ENCODE data around the gene C18orf54. TPM values are rescaled to one million over a fixed set of nuclear protein-coding genes. Genes with fewer than 3 reads are reported as not detected.

The C18orf54 gene
- total and polyA plus RNA-seq, 2 donors (not counting 3 experiments of a cell fraction or from before 2014, with no cell fraction given), result 4.2 to 21.4 TPM

DNA sequence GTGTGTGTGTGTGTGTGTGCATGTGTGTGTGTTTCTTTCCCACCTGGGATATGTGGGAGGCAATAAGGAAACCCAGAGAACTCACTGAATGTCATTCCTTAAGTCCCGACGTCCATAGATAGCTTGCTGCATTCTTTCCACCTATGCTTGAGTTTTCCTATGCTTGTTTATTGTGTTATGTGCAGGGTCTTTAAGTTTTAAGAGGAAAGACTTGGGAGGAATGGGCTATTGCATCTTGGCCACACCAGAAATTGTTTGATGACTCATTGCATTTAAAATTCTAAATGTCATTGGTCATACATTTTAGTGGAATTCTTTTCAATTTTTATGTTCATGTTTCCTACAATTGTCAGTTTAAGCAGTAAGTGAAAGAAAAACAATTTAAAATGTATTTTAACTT lies 33.7 kb upstream of the C18orf54 start:
- H3K9ac ChIP-seq (replicated peaks; ENCODE audit: extremely low read depth, insufficient read depth, low read length), result no peak overlapping the region
- dilution Hi-C loops (cut with MboI; ENCODE audit: extremely low pct_ligation_motif_present, low sequenced_read_pairs) (no loop called here), intact Hi-C loops (cut with micrococcal nuclease) (no loop called here)
- H3K79me2 ChIP-seq (ENCODE audit: control insufficient read depth, insufficient read depth, low read length), result no peaks in the 10 kb centered on the region
- no peak overlapping the region for H3K4me2 ChIP-seq (ENCODE audit: insufficient read depth, low read length)
- no peak overlapping the region for H2AFZ ChIP-seq (ENCODE audit: low read depth, low read length)
- no peaks in the 10 kb centered on the region for H3K36me3 ChIP-seq (ENCODE audit: control insufficient read depth in 2 of 2, extremely low read depth in 1 of 2, insufficient read depth in 2 of 2, low read length in 2 of 2)
- H3K9me1 ChIP-seq (replicated peaks; ENCODE audit: control insufficient read depth, extremely low read depth, insufficient read depth, low read length), result no peaks in the 10 kb centered on the region
- no peak for TF ChIP-seq EZH2 (IDR thresholded peaks at IDR 0.05; ENCODE audit: borderline replicate concordance, low read depth, low read length, severe bottlenecking)
- TF ChIP-seq JUN (IDR thresholded peaks at IDR 0.05; ENCODE audit: borderline replicate concordance, insufficient read depth, insufficient read length, low read depth), result peak; percentile 31
- no peaks in the 10 kb centered on the region for H4K20me1 ChIP-seq (replicated peaks; ENCODE audit: control insufficient read depth, extremely low read depth, insufficient read depth, low read length)
- DNase-seq (ENCODE audit: low read depth, low spot score), result peak; percentile 28
- FAIRE-seq, result no peak
- POLR2A ChIA-PET, result no interaction called here
- no peaks in the 10 kb centered on the region for H3K4me1 ChIP-seq (ENCODE audit: control insufficient read depth, extremely low read depth, insufficient read depth, low read length)
- CTCF ChIA-PET, result no interaction called here
- no TSS peak for BruUV-seq (replicated peaks)
- H3K9me3 ChIP-seq (replicated peaks; ENCODE audit: control insufficient read depth, insufficient read depth, low read length), result no peaks in the 10 kb centered on the region
- no peak overlapping the region for H3K27ac ChIP-seq (ENCODE audit: insufficient read depth, low read depth, low read length)
- H3K4me3 ChIP-seq (replicated peaks in 1 of 3; ENCODE audit: insufficient read depth in 1 of 3, low read depth in 1 of 3, low read length in 3 of 3), result no peak overlapping the region
- H3K27me3 ChIP-seq (ENCODE audit: control insufficient read depth in 2 of 2, insufficient read depth in 2 of 2, low read length in 2 of 2), result no peaks in the 10 kb centered on the region

DNA sequence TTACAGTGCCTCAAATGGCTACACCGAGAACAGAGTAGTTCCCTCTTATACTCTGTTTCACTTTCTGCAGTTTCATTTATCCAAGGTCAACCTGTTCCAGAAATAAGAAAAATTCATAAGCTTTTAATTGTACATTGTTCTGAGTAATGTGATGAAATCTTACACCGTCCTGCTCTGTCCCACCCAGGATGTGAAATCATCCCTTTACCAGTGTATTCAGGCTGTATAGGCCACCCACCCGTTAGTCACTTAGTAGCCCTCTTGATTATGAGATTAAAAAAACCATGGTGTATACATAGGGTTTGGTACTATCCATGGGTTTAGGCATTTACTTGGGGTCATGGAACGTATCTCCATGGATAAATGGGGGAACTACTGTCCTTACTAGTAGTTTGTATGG lies 29.9 kb upstream of the C18orf54 start:
- Histone ChIP-seq H3K9me3 (replicated peaks; ENCODE audit: control insufficient read depth, insufficient read depth, low read length) (no peaks in the 10 kb centered on the region), H3K9me1 (replicated peaks; ENCODE audit: control insufficient read depth, extremely low read depth, insufficient read depth, low read length) (no peaks in the 10 kb centered on the region), H3K4me2 (ENCODE audit: insufficient read depth, low read length) (no peak overlapping the region), H3K4me1 (ENCODE audit: control insufficient read depth, extremely low read depth, insufficient read depth, low read length) (no peaks in the 10 kb centered on the region), H2AFZ (ENCODE audit: low read depth, low read length) (no peak overlapping the region), H3K9ac (replicated peaks; ENCODE audit: extremely low read depth, insufficient read depth, low read length) (no peak overlapping the region), H3K79me2 (ENCODE audit: control insufficient read depth, insufficient read depth, low read length) (no peaks in the 10 kb centered on the region), H3K27ac (ENCODE audit: insufficient read depth, low read depth, low read length) (no peak overlapping the region), H3K27me3 (ENCODE audit: control insufficient read depth in 2 of 2, insufficient read depth in 2 of 2, low read length in 2 of 2) (peaks cover 0 to 2% of the 10 kb centered on the region in 2 experiments), H3K36me3 (ENCODE audit: control insufficient read depth in 2 of 2, extremely low read depth in 1 of 2, insufficient read depth in 2 of 2, low read length in 2 of 2) (no peaks in the 10 kb centered on the region), H4K20me1 (replicated peaks; ENCODE audit: control insufficient read depth, extremely low read depth, insufficient read depth, low read length) (no peaks in the 10 kb centered on the region), H3K4me3 (replicated peaks in 1 of 3; ENCODE audit: insufficient read depth in 1 of 3, low read depth in 1 of 3, low read length in 3 of 3) (no peak overlapping the region)
- BruUV-seq (replicated peaks), result no TSS peak
- TF ChIP-seq POLR2A (IDR thresholded peaks at IDR 0.05; ENCODE audit: low read depth, low read length), result no peak
- TF ChIP-seq POLR2AphosphoS5 (IDR thresholded peaks at IDR 0.05; ENCODE audit: insufficient read depth, low read depth, low read length), result no peak
- no peak for TF ChIP-seq GATA2 (IDR thresholded peaks at IDR 0.05; ENCODE audit: insufficient read depth, insufficient read length, low read depth, low read length)
- TF ChIP-seq MYC (IDR thresholded peaks at IDR 0.05; ENCODE audit: low read depth, low read length), result no peak
- no peak for TF ChIP-seq MAX (IDR thresholded peaks at IDR 0.05; ENCODE audit: insufficient read depth, insufficient read length)
- no peak for TF ChIP-seq EZH2 (IDR thresholded peaks at IDR 0.05; ENCODE audit: borderline replicate concordance, low read depth, low read length, severe bottlenecking)
- TF ChIP-seq JUN (IDR thresholded peaks at IDR 0.05; ENCODE audit: borderline replicate concordance, insufficient read depth, insufficient read length, low read depth), result no peak
- dilution Hi-C loops (cut with MboI; ENCODE audit: extremely low pct_ligation_motif_present, low sequenced_read_pairs), result no loop called here
- ChIA-PET POLR2A (no interaction called here), CTCF (no interaction called here)
- DNase-seq (ENCODE audit: low read depth, low spot score) (no peak), FAIRE-seq (no peak)
- intact Hi-C loops (cut with micrococcal nuclease), result no loop called here

All from endothelial cell of umbilical vein (primary cell).